GM19023 (cell line): ENCODE data around the gene CYP2B6.
"Not testable (repeated sequence)": the region's sequence is repeated elsewhere in the genome, so short reads cannot be mapped to it uniquely, and the experiment has no call there.

Experiments used
- ATAC-seq: cut with Tn5 transposase; IDR thresholded peaks from one replicate; pipeline ENCODE4 v1.9.1; 2021; ENCODE audit warnings: mild to moderate bottlenecking, moderate library complexity; ENCODE audit not compliant: unreplicated experiment

CYP2B6 gene

DNA sequence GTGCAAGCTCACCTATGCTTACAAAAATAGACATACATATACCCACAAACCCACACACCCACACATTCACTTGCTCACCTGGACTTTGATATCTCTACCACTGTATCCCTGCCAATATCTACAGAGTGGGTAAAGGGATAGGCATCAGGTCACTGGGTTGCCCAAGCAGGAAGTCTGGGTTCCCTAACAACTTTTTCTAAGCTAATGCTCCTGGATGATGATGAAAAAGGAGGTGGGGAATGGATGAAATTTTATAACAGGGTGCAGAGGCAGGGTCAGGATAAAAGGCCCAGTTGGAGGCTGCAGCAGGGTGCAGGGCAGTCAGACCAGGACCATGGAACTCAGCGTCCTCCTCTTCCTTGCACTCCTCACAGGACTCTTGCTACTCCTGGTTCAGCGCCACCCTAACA is at the start of gene CYP2B6:
Gene CYP2B6 (plus strand): TSS at position 311 of the 410 bp plus-strand sequence. CDS start 24 bp downstream, at position 335.
- ATAC-seq, result no peak

DNA sequence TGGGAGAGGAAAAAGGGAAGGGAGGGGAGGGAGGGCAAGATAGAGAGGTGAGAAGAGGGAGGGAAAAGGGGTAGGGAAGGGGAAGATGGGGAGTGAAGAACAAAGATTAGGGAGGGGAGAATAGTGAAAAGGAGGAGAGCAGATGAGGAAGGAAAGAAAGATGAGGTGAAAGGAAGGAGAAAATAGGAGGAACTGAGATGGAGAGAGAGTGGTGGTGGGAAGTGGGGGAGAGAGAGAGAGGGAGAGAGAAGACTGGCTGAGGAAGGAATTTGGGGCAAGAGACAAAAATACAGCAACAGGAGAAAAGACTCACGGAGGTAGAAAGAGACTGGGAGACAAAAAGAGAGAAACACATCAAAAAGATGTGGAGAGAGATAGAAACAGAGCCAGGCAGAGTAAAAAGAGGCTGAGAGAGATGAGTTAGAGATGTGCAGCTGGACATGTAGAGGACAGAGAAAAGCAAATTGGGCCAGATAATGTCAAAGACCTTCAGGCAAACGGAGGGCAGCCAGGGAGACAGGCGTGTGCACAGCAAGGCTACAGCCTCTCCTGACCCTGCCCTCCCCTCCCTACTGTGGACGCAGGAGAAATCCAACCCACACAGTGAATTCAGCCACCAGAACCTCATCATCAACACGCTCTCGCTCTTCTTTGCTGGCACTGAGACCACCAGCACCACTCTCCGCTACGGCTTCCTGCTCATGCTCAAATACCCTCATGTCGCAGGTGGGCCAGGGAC is 49.4 kb upstream of the CYP2B6 start:
- no peak for ATAC-seq

DNA sequence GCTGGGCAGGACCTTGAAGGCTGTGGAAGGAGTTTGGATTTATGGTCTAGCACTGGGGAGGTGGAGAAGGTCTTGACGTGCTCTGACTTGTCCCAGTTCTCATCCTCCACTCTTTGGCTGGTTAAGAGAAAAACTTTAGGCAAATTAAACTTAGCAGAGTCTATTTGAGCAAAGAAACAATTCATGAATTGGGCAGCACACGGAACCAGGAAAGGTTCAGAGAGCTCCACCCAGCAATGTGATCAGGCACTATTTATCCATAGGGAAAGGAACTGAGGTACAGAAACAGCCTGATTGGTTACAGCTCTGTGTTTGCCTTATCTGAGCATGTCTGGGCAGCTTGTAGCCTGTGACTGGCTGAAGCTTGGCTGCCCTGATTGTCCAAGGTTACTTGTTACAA is 45.4 kb upstream of the CYP2B6 start:
- no peak for ATAC-seq

DNA sequence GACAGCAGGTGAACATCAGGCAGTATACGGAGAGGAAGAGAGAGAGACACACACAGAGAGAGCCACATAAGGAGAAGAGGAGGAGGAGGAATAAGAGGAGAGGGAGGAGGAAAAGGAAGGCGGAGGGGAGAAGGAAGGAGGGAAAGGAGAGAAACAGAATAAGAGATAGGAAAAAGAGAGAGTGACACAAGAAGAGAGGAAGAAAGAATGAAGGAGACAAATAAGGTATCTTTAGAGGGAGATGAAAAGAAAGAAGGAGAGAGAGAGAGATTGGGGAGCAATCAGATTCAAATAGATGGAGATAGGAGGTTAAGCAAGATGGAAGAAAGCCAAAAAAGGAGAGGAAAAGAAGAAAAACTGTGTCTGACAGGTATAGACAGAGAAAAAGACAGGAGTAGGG is 44.0 kb upstream of the CYP2B6 start:
- no peak for ATAC-seq

DNA sequence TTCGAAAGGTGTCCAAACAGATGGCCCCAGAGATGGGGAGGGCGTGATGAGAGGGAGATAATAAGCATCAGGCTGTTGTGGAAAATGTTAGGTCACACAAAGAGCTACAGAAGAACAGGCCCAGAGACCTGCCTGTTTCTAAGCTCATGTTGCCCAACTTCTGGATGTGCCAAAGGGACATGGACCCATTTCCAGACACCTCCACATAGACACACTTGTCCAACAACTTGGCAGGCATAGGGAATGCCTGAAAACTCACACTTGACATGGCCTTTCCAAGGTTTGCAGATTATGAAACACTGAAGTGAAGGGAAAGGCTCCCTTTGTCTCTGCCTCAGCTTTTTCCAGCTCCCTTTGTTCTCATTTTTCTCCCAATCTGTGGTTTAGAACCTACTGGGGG is 43.5 kb upstream of the CYP2B6 start:
- ATAC-seq, result no peak

DNA sequence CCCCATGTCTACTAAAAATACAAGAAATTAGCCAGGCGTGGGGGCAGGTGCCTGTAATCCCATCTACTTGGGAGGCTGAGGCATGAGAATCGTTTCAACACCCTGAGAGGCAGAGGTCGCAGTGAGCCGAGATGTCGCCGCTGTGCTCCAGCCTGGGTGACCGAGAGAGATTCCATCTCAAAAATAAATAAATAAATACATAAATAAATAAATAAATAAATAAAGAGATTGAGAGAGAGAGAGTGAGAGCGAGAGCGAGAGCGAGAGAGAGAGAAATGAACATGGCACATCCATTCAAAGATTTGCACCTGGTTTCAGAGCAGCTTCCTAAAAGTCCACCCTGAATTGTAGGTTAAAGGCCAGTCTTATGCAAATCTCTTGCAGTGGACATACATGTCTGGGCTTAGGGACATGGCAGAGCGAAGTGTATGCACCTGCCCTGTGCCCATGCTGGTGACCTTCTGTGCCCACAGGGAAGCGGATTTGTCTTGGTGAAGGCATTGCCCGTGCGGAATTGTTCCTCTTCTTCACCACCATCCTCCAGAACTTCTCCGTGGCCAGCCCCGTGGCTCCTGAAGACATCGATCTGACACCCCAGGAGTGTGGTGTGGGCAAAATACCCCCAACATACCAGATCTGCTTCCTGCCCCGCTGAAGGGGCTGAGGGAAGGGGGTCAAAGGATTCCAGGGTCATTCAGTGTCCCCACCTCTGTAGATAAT is 42.3 kb upstream of the CYP2B6 start:
- no peak for ATAC-seq

DNA sequence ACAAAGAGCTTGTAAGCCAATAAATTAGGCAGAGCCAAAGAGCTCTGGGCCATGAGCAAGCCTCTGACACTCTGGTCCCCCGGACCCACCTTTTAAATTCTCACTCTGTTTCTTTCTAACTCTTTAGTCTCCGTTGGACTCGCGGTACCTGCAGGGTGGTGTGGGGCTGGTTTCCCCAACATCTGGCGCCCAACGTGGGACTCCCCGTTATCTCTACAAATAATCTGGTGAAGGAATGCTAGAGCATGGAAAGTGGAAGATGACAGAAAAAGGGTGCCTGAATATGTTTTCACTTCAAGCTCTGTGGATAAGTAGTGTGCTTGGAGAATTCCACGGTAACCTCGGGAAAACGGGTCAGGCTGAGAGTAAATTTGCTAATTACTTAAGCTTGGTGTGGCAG is 36.5 kb upstream of the CYP2B6 start:
- no peak for ATAC-seq

DNA sequence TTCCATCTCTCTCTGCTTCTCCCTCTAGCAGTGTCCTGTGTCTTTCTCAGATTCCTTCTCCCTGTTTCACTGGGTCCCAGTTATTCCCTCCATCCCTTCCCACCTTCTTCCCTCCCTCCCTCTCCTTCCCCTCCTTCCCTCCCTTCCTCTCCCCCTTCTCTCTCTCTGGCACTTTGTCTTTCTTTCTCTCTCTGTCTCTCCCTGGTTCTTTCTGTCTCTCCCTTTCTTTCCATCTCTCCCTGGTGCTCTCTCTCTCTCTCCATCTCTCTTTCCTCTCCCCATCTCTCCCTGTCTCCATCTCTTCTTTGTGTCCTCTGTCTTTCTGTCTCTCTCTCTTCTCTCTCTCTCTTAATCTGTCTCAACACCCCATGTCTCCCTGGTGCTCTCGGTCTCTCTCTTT is 31.7 kb upstream of the CYP2B6 start:
- ATAC-seq, result no peak

DNA sequence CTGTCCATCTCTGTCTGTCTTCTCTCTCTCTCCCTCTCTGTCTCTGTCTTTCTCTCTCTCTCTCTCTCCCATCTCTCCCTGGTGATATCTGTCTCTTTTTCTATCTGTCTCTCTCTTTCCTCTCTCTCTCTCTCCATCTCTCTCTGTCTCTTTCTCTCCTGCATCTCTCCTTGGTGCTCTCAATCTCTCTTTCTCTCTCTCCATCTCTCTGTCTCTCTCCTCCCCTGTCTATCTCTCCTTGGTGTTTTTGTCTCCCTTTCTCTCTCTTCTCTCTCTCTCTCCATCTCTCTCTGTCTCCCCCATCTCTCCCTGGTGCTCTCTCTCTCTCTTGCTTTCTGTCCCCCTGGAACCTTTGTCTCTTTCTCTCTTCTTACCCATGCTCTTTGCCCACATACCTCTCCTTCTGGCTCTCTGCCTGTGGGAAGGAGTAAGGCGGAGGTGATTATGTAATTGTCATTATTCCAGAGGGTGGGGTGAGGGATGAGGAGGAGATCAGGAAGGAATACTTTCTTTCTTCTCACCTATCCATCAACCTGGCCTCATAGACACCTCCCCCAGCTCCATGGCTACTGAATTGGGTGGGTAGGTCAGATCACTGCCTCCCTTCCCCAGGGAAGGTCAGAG is 30.9 kb upstream of the CYP2B6 start:
- no peak for ATAC-seq

DNA sequence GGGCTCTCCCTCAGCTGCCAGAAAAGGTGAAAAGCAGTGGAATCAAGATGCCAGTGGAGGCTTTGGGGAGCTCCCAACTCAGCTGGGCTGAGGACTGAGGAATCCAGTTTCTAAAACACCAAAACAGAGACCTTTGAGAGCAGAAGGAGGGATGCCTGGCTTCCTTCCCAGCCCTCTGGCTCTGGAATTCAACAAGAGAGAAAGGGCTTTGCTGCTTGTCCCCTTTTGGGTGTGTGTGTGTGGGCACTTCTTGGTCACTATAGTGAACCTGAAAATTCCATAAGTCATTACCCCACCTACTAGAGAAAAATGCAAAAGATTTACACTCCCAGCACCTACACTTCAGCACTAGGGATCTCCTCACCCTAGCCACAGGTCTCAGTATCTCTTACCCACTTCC is 30.3 kb upstream of the CYP2B6 start:
- no peak for ATAC-seq

DNA sequence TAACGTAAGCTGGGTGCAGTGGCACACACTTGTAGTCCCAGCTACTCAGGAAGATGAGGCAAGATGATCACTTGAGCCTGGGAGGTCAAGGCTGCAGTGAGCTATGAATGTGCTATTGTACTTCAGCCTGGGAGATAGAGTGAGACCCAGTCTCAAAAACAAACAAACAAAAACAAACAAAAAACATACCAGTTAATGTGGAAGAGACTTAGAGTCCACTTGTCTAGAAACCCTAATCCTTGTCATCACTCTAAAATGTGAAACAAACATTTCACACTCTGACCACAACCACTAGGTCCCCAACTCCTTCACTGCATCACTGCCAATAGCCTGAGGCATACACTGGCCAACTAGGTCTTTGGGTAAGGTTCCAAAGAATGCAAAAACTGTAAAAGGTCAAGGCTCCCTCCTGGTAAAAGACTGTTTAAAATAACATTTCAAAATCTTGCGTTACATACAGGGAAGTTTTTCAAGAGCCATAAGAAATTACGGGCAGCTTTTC is 28.6 kb upstream of the CYP2B6 start:
- ATAC-seq, result no peak

DNA sequence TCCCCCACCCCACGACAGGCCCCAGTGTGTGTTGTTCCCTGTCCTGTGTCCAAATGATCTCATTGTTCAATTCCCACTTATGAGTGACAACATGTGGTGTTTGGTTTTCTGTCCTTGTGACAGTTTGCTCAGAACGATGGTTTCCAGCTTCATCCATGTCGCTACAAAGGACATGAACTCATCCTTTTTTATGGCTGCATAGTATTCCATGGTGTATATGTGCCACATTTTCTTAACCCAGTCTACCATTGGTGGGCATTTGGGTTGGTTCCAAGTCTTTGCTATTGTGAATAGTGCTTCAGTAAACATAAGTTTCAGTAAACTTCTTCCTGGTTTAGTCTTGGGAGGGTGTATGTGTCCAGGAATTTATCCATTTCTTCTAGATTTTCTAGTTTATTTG is 26.7 kb upstream of the CYP2B6 start:
- not testable (repeated sequence) for ATAC-seq

DNA sequence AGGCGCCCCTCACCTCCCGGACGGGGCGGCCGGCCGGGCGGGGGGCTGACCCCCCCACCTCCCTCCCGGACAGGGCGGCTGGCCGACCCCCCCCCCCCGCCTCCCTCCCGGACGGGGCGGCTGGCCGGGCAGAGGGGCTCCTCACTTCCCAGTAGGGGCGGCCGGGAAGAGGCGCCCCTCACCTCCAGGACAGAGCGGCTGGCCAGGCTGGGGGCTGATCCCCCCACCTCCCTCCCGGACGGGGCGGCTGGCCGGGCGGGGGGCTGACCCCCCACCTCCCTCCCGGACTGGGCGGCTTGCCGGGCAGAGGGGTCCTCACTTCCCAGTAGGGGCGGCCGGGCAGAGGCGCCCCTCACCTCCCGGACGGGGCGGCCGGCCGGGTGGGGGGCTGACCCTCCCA is 25.7 kb upstream of the CYP2B6 start:
- not testable (repeated sequence) for ATAC-seq

DNA sequence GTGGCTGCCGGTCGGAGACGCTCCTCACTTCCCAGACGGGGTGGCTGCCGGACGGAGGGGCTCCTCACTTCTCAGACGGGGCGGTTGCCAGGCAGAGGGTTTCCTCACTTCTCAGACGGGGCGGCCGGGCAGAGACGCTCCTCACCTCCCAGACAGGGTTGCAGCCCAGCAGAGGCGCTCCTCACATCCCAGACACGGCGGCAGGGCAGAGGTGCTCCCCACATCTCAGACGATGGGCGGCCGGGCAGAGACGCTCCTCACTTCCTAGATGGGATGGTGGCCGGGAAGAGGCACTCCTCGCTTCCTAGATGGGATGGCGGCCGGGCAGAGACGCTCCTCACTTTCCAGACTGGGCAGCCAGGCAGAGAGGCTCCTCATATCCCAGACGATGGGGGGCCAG is 24.5 kb upstream of the CYP2B6 start:
- not testable (repeated sequence) for ATAC-seq

DNA sequence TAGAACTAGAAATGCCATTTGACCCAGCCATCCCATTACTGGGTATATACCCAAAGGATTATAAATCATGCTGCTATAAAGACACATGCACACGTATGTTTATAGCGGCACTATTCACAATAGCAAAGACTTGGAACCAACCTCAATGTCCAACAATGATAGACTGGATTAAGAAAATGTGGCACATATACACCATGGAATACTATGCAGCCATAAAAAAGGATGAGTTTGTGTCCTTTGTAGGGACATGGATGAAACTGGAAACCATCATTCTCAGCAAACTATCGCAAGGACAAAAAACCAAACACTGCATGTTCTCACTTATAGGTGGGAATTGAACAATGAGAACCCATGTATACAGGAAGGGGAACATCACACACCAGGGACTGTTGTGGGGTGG is 23.0 kb upstream of the CYP2B6 start:
- not testable (repeated sequence) for ATAC-seq

DNA sequence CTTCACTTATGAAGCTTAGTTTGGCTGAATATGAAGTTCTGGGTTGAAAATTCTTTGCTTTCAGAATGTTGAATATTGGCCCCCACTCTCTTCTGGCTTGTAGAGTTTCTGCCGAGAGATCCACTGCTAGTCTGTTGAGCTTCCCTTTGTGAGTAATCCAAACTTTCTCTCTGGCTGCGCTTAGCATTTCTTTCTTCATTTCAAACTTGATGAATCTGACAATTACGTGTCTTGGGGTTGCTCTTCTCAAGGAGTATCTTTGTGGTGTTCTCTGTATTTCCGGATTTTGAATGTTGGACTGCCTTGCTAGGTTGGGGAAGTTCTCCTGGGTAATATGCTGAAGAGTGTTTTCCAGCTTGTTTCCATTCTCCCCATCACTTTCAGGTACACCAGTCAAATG is 21.4 kb upstream of the CYP2B6 start:
- not testable (repeated sequence) for ATAC-seq

DNA sequence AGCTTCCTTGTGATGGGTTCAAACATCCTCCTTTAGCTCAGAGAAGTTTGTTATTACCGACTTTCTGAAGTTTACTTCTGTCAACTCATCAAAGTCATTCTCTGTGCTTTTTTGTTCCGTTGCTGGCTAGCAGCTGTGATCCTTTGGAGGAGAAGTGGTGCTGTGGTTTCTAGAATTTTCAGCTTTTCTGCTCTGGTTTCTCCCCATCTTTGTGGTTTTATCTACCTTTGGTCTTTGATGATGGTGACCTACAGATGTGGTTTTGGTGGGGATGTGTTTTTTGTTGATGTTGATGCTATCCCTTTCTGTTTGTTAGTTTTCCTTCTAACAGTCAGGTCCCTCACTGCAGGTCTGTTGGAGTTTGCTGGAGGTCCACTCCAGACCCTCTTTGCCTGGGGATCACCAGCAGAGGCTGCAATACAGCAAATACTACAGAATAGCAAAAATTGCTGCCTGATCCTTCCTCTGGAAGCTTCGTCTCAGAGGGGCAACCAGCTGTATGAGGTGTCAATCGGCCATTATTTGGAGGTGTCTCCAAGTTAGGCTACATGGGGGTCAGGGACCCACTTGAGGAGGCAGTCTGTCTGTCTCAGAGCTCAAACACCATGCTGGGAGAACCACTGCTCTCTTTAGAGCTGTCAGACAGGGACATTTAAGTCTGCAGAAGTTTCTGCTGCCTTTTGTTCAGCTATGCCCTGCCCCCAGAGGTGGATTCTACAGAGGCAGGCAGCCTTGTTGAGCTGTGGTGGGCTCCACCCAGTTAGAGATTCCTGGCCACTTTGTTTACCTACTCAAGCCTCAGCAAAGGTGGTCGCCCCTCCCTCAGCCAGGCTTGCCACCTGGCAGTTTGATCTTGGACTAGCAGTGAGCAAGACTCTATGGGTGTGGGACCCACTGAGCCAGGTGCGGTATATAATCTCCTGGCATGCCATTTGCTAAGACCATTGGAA is 20.4 kb upstream of the CYP2B6 start:
- not testable (repeated sequence) for ATAC-seq

DNA sequence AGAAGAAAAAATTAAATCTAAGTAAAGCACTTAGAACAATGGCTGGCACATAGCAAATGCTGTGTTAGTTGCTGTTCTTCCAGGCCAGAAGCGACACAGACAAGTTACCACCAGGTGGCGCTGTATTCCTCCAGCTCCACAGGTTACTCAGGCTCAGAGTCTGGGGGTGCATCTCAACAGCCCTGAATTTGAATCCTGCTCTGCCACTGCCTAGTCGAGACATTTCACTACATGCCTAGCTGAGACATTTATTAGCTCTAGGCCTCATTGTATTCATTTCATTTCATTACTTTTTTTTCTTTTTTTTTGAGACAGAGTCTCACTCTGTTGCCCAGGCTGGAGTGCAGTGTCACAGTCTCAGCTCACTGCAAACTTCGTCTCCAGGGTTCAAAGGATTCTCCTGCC is 16.4 kb upstream of the CYP2B6 start:
- ATAC-seq, result no peak

DNA sequence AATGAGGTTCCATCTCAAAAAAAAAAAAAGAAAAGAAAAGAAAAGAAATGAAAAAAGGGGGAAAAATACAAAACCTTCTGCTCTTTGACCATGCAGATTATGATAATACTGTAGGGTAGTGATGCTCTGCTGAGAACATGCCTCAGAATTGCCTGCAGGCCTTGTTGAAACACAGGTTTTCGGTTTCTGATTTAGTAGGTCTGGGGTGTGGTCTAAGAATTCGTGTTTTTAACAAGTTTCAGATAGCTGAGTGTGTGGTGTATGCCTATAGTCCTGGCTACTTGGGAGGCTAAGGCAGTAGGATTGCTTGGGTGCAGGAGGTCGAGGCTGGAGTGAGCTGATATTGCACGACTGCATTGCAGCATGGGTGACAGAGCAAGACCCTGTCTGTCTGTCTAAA is 14.9 kb upstream of the CYP2B6 start:
- no peak for ATAC-seq

DNA sequence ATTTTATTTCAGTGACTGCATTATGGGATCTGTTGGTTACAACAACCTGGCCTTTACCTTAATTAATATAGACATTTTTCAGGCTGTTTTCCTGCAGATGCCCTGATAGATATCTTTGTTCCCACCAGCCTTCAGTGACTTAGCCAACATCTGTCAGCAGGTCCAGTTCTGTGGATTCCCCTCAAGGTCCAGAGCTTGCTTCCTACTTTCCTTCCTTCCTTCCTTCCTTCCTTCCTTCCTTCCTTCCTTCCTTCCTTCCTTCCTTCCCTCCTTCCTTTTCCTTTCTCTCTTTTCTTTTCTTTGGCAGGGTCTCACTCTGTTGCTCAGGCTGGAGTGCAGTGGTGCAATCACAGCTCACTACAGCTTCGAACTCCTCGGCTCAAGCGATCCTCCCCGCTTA is 14.4 kb upstream of the CYP2B6 start:
- ATAC-seq, result no peak

DNA sequence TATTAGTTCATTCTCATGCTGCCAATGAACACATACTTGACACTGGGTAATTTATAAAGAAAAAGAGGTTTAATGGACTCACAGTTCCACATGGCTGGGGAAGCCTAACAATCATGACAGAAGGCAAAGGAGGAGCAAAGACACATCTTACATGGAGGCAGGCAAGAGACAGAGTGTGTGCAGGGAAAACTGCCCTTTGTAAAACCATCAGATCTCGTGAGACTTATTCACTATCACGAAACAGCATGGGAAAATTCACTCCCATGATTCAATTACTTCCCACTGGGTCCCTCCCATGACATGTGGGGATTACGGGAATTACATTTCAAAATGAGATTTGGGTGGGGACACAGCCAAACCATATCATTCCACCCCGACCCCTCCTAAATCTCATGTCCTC is 11.3 kb upstream of the CYP2B6 start:
- ATAC-seq, result not testable (repeated sequence)
